Measurements from ENCODE around the gene CLASP2. TPM values are rescaled to one million over a fixed set of nuclear protein-coding genes. Genes with fewer than 3 reads are reported as not detected.

Gene CLASP2
- total and polyA plus RNA-seq, 8 donors, result 8.5 to 33.5 (median 21.3) TPM

DNA sequence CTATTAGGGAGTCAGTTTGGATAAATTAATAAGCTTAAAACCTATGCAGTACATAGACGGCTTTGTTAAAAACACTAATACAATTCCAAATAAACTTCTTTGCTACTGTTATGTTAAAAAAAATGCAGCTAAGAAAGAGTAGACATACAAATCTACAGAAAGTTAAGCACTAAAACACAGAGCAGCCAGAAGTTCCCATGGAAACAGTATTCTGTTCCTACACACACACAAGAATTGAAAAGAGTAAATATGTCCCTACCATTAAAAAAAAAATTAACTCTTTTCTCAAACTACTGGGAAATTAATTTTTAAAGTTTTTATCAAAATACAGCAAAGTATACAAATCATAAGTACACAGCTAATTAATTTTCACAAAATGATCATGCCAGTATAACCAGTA is 71.6 kb downstream of the CLASP2 start:
- Histone ChIP-seq H3K27ac (no peak overlapping the region), H3K27me3 (no peaks in the 10 kb centered on the region), H3K36me3 (no peaks in the 10 kb centered on the region), H3K4me3 (no peak overlapping the region), H3K9me3 (no peaks in the 10 kb centered on the region), H3K4me1 (no peaks in the 10 kb centered on the region)
- DNase-seq, result no peak
- 87 to 95% methylated on average over 1 of the region's 1 CpG for WGBS, 2 donors
- TF ChIP-seq, protein P1, sequence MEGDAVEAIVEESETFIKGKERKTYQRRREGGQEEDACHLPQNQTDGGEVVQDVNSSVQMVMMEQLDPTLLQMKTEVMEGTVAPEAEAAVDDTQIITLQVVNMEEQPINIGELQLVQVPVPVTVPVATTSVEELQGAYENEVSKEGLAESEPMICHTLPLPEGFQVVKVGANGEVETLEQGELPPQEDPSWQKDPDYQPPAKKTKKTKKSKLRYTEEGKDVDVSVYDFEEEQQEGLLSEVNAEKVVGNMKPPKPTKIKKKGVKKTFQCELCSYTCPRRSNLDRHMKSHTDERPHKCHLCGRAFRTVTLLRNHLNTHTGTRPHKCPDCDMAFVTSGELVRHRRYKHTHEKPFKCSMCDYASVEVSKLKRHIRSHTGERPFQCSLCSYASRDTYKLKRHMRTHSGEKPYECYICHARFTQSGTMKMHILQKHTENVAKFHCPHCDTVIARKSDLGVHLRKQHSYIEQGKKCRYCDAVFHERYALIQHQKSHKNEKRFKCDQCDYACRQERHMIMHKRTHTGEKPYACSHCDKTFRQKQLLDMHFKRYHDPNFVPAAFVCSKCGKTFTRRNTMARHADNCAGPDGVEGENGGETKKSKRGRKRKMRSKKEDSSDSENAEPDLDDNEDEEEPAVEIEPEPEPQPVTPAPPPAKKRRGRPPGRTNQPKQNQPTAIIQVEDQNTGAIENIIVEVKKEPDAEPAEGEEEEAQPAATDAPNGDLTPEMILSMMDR (IDR thresholded peaks at IDR 0.05), result no peak
- intact Hi-C loops (cut with DNase I), result no loop called here
- FAIRE-seq, result no peak
- no peak for ATAC-seq

- TF ChIP-seq, protein P1 (IDR thresholded peaks at IDR 0.05), result no peak
- peak; percentile 84 to 96 (median 90) for ATAC-seq
- Histone ChIP-seq H3K4me1 (no peaks in the 10 kb centered on the region), H3K4me3 (peak overlapping the region in 2 of 4 donors; percentile 15 to 31), H3K27me3 (no peaks in the 10 kb centered on the region), H3K9me3 (no peaks in the 10 kb centered on the region), H3K36me3 (no peaks in the 10 kb centered on the region), H3K27ac (no peak overlapping the region)
- no peak for FAIRE-seq
- DNase-seq, result peak in 1 of 6 donors; percentile 13
- 36 to 60% methylated on average over 5 of the region's 5 CpGs for WGBS, 2 donors
- intact Hi-C loops (cut with DNase I), result no loop called here
These were observed 72.9 kb downstream of the CLASP2 start for GRCh38 chr3:33645060-33645647.

DNA sequence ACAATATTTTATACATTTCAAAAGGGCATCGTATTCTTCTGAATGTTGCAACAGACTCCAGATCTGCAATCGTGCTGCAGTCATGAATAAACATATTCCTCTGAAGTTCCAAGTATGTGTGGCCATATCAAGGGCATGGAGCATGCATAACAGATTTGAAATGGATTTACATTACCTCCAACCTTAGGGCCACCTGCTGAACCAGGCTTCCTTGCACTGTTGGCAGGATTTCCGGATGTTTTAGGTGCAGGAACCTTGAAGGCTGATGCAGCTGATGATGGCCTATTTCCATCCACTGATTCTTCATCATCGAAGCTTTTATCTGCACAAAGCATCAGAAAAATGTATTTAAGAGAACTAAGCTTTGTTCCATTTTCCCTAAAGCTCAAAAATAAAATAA is 73.5 kb downstream of the CLASP2 start:
- H3K9me3 ChIP-seq, result no peaks in the 10 kb centered on the region

DNA sequence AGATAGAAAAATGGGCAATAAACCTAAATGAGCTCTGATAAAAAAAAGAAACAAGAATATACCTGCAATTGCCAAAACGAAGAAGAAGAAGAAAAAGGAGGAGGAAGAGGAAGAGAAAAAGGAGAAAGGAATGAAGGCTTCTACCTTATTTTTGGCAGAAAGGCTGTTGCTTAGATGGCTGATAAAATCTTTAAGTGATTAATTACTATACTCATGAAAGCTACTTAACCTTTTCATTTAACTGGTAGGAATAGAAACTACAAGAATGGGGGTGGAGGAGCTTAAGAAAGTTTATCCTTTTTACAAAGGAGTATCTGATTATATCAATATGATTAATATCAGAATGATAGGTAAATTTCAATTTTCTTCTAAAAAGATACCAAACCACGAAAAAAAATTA is 75.2 kb downstream of the CLASP2 start:
- no peak for ATAC-seq
- Histone ChIP-seq H3K9me3 (no peaks in the 10 kb centered on the region), H3K27ac (no peak overlapping the region), H3K4me1 (no peaks in the 10 kb centered on the region), H3K27me3 (no peaks in the 10 kb centered on the region), H3K36me3 (no peaks in the 10 kb centered on the region), H3K4me3 (no peak overlapping the region)
- TF ChIP-seq, protein P1 (IDR thresholded peaks at IDR 0.05), result no peak
- no peak for FAIRE-seq
- no peak for DNase-seq
- intact Hi-C loops (cut with DNase I), result no loop called here
- WGBS, 2 donors, result 67 to 78% methylated on average over 2 of the region's 2 CpGs

More for the DNA sequence above, 73.5 kb downstream of the CLASP2 start:
- Histone ChIP-seq H3K4me3 (peak overlapping the region in 1 of 4 donors; percentile 31), H3K36me3 (no peaks in the 10 kb centered on the region), H3K4me1 (no peaks in the 10 kb centered on the region), H3K27ac (no peak overlapping the region), H3K27me3 (no peaks in the 10 kb centered on the region)
- intact Hi-C loops (cut with DNase I), result no loop called here
- FAIRE-seq, result no peak
- TF ChIP-seq, protein P1 (IDR thresholded peaks at IDR 0.05), result no peak
- 69 to 71% methylated on average over 4 of the region's 4 CpGs for WGBS, 2 donors
- peak in 2 of 4 donors; percentile 24 to 40 for ATAC-seq
- DNase-seq, result no peak

DNA sequence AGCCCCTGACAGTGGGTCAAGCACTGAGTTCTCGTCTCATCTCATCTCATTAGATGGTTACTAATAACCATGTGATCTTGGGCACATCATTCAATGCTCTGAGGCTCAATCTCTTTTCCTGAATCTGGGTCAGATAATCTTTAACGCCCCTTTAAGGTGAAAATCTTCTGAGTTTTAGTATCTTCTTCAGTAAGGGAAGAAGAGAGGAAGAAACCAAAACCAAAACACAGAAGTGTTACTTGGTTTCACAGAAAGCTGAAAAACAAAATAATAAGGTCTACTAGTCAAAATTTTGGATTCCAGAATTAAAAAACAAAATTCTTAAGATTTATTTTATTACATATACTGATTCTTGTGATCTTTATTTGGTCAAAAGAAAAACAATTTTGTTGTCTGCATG is 78.2 kb downstream of the CLASP2 start:
- Histone ChIP-seq H3K4me3 (no peak overlapping the region), H3K27me3 (no peaks in the 10 kb centered on the region), H3K27ac (no peak overlapping the region), H3K9me3 (no peaks in the 10 kb centered on the region), H3K4me1 (peaks cover 0 to 5% (median 3%) of the 10 kb centered on the region in 3 donors), H3K36me3 (no peaks in the 10 kb centered on the region)
- TF ChIP-seq, protein P1 (IDR thresholded peaks at IDR 0.05), result no peak
- WGBS, 2 donors, result 86 to 91% methylated on average over 2 of the region's 2 CpGs
- FAIRE-seq, result peak; percentile 17
- no peak for DNase-seq
- no peak for ATAC-seq
- intact Hi-C loops (cut with DNase I), result no loop called here

Measured in pancreas (tissue), 10 donors.